GM23338 (cell line): Measurements from ENCODE around the gene TSPAN3. TPM values are rescaled to one million over a fixed set of nuclear protein-coding genes. Genes with fewer than 3 reads are reported as not detected.

Experiments
- ATAC-seq: fragments of 200-7000 bp; cut with Tn5 transposase; 3 replicates; pipeline ENCODE4 v1.9.1; 2020
- DNase-seq: peaks from one replicate; pipeline ENCODE4 v3.0.0-alpha.2; 2015; ENCODE audit warnings: low spot score
- H2AFZ ChIP-seq: fragments of 200-600 bp; sonication (generic); 2 replicates; pipeline ENCODE4 v1.8.0; 2016; ENCODE audit warnings: antibody characterized with exemption, mild to moderate bottlenecking, moderate library complexity
- H3F3A ChIP-seq: fragments of 200-600 bp; sonication (generic); replicated peaks from 2 replicates; pipeline ENCODE4 v1.8.0; 2017; ENCODE audit warnings: antibody characterized with exemption, mixed run types, low read depth
- H3K27ac ChIP-seq: fragments of 200-600 bp; sonication (generic); 2 replicates; pipeline ENCODE4 v1.6.1; 2016; ENCODE audit warnings: low read depth
- H3K27me3 ChIP-seq: fragments of 200-600 bp; sonication (generic); 2 replicates; pipeline ENCODE4 v1.8.0; 2016; ENCODE audit warnings: mild to moderate bottlenecking, mixed run types, moderate library complexity; ENCODE audit not compliant: insufficient read depth
- H3K36me3 ChIP-seq: fragments of 200-600 bp; sonication (generic); 2 replicates; pipeline ENCODE4 v1.8.0; 2016; ENCODE audit warnings: mild to moderate bottlenecking; ENCODE audit not compliant: insufficient read depth
- H3K4me1 ChIP-seq: fragments of 200-600 bp; sonication (generic); 2 replicates; pipeline ENCODE4 v1.8.0; 2016; ENCODE audit warnings: mild to moderate bottlenecking, moderate library complexity; ENCODE audit not compliant: insufficient read depth
- H3K4me2 ChIP-seq: fragments of 200-600 bp; sonication (generic); 2 replicates; pipeline ENCODE4 v1.7.1; 2017; ENCODE audit warnings: mixed run types
- H3K4me3 ChIP-seq: fragments of 200-600 bp; sonication (generic); 2 replicates; pipeline ENCODE4 v1.6.1; 2016; ENCODE audit warnings: mixed run types
- H3K79me2 ChIP-seq: fragments of 200-600 bp; sonication (generic); replicated peaks from 2 replicates; pipeline ENCODE4 v1.8.0; 2017; ENCODE audit warnings: mild to moderate bottlenecking; ENCODE audit not compliant: insufficient read depth
- H3K9me2 ChIP-seq: fragments of 200-600 bp; sonication (generic); 2 replicates; pipeline ENCODE4 v1.8.0; 2017; ENCODE audit not compliant: insufficient read depth
- H4K20me1 ChIP-seq: fragments of 200-600 bp; sonication (generic); replicated peaks from 2 replicates; pipeline ENCODE4 v1.8.0; 2017; ENCODE audit warnings: mild to moderate bottlenecking; ENCODE audit not compliant: insufficient read depth
- H3K27ac Mint-ChIP-seq: 2 replicates; pipeline ENCODE4 v1.8.0; 2020; ENCODE audit warnings: inconsistent platforms, mild to moderate bottlenecking, moderate library complexity, mixed read lengths
- H3K27me3 Mint-ChIP-seq: 3 replicates; pipeline ENCODE4 v1.8.0; 2022; ENCODE audit warnings: low read depth, mild to moderate bottlenecking, moderate library complexity, mixed read lengths, inconsistent platforms; ENCODE audit not compliant: insufficient read depth, poor library complexity
- H3K36me3 Mint-ChIP-seq: 3 replicates; pipeline ENCODE4 v1.8.0; 2021; ENCODE audit warnings: low read depth, mild to moderate bottlenecking, inconsistent platforms, moderate library complexity, mixed read lengths
- H3K4me1 Mint-ChIP-seq: 3 replicates; pipeline ENCODE4 v1.8.0; 2020; ENCODE audit warnings: mild to moderate bottlenecking, inconsistent platforms, mixed read lengths
- H3K4me3 Mint-ChIP-seq: 3 replicates; pipeline ENCODE4 v1.8.0; 2021; ENCODE audit warnings: moderate library complexity, mild to moderate bottlenecking, inconsistent platforms, mixed read lengths
- H3K9me3 Mint-ChIP-seq: 3 replicates; pipeline ENCODE4 v1.8.0; 2020; ENCODE audit warnings: moderate library complexity, mild to moderate bottlenecking, inconsistent platforms, mixed read lengths
- CREB1 ChIP-seq: fragments of 250-450 bp; sonication (Bioruptor Pico); IDR thresholded peaks from 2 replicates; pipeline ENCODE4 v1.5.0; 2020; ENCODE audit warnings: low read depth, mild to moderate bottlenecking, moderate library complexity
- CTCF ChIP-seq, 2 experiments: fragments of 200-600 bp in 1 of 2; sonication (generic) in 1 of 2; conservative IDR thresholded peaks; 2 replicates each; pipeline versions ENCODE4 v1.5.1 to v1.6.1; 2016 to 2017; ENCODE audit warnings: antibody characterized with exemption in 2 of 2, low read depth in 2 of 2, mild to moderate bottlenecking in 2 of 2, moderate library complexity in 1 of 2
- EZH2 ChIP-seq: fragments of 200-600 bp; sonication (generic); IDR thresholded peaks from one replicate; pipeline ENCODE4 v1.8.0; 2017; ENCODE audit warnings: antibody characterized with exemption, mild to moderate bottlenecking, low read depth; ENCODE audit not compliant: unreplicated experiment
- EZH2phosphoT487 ChIP-seq: fragments of 200-600 bp; sonication (generic); IDR thresholded peaks from one replicate; pipeline ENCODE4 v1.8.1; 2018; ENCODE audit warnings: antibody characterized with exemption; ENCODE audit not compliant: unreplicated experiment
- JUNB ChIP-seq: IDR thresholded peaks from one replicate; pipeline ENCODE4 v1.6.1; 2016; ENCODE audit warnings: antibody characterized with exemption; ENCODE audit not compliant: unreplicated experiment
- NANOG ChIP-seq: IDR thresholded peaks from 2 replicates; pipeline ENCODE4 v1.6.1; 2016; ENCODE audit warnings: antibody characterized with exemption, borderline replicate concordance
- POLR2AphosphoS5 ChIP-seq: IDR thresholded peaks from 2 replicates; pipeline ENCODE4 v1.6.1; 2016; ENCODE audit warnings: antibody characterized with exemption, low read depth
- STAT1 ChIP-seq: IDR thresholded peaks from one replicate; pipeline ENCODE4 v1.6.1; 2016; ENCODE audit warnings: antibody characterized with exemption; ENCODE audit not compliant: unreplicated experiment
- ZNF114 ChIP-seq: fragments of 250-450 bp; sonication (Bioruptor Pico); IDR thresholded peaks from 2 replicates; pipeline ENCODE4 v1.5.0; 2020; ENCODE audit warnings: mild to moderate bottlenecking, moderate library complexity
- ZNF331 ChIP-seq: fragments of 250-450 bp; sonication (Bioruptor Pico); IDR thresholded peaks from 2 replicates; pipeline ENCODE4 v1.5.0; 2020; ENCODE audit warnings: low read depth, mild to moderate bottlenecking, moderate library complexity
- ZNF462 ChIP-seq: fragments of 250-450 bp; sonication (Bioruptor Pico); IDR thresholded peaks from 2 replicates; pipeline ENCODE4 v1.5.0; 2020; ENCODE audit warnings: mild to moderate bottlenecking, moderate library complexity
- polyA plus RNA-seq: library from polyadenylated mRNA; unstranded; fragments of >200 nt; fragmentation: Nextera tagmentation; extraction: Ambion mirVana; gene quantifications from 2 replicates; pipeline ENCODE4 v1.2.1, GENCODE V29; 2016
- total RNA-seq: library from RNA; depleted of rRNA; stranded (reverse); fragments of >200 nt; shearing (Covaris generic); gene quantifications from 2 replicates; pipeline ENCODE4 v1.2.3, GENCODE V29; 2014
- TF ChIP-seq, protein P1 (sequence below): IDR thresholded peaks from 2 replicates; pipeline ENCODE4 v1.6.1; 2016; ENCODE audit warnings: antibody characterized with exemption
- TF ChIP-seq, protein P2 (sequence below): IDR thresholded peaks from one replicate; pipeline ENCODE4 v1.6.1; 2018; ENCODE audit warnings: antibody characterized with exemption; ENCODE audit not compliant: unreplicated experiment

TSPAN3 gene
- total and polyA plus RNA-seq, 2 experiments from 2014 or later, result 72.5 to 159 TPM

DNA sequence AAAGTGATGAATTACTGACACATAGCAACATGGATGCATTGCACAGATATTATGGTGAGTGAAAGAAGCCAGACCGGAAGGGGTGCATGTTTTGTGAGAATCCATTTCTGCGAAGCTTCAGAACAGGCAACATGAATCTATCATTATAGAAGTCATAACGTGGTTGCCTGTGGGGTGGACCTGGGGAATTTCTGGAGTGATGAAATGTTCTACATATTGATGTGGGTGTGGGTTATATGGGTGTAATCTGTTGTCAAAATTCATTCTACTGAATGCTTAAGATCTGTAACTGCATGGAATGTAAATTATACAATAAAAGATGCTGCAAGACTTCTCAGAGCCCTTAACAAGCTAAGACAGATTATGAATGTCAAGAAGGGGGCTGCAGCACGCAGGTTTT lies 25.2 kb upstream of the TSPAN3 start:
- Mint-ChIP-seq H3K9me3 (no peaks in the 10 kb centered on the region), H3K4me1 (peaks cover 7% of the 10 kb centered on the region), H3K4me3 (no peak overlapping the region), H3K27me3 (peaks cover 10% of the 10 kb centered on the region), H3K27ac (no peak overlapping the region), H3K36me3 (no peaks in the 10 kb centered on the region; the same call in 2 of the 3 replicates)
- H2AFZ ChIP-seq, result no peak overlapping the region
- no peak for DNase-seq
- H3K79me2 ChIP-seq, result no peaks in the 10 kb centered on the region
- H3K4me2 ChIP-seq, result no peak overlapping the region
- no peaks in the 10 kb centered on the region for H3K9me2 ChIP-seq
- no peak overlapping the region for H3K4me3 ChIP-seq
- H3F3A ChIP-seq, result no peaks in the 10 kb centered on the region
- H3K4me1 ChIP-seq, result no peaks in the 10 kb centered on the region
- no peaks in the 10 kb centered on the region for H3K27me3 ChIP-seq
- no peak overlapping the region for H3K27ac ChIP-seq
- no peak for TF ChIP-seq NANOG
- no peak for TF ChIP-seq CTCF (conservative IDR thresholded peaks at IDR 0.05; ENCODE audit: low read depth in 2 of 2)
- no peak for TF ChIP-seq ZNF114 (CRISPR knock-in tag)
- TF ChIP-seq EZH2, result no peak
- TF ChIP-seq JUNB, result no peak
- TF ChIP-seq ZNF331 (CRISPR knock-in tag), result no peak
- no peak for TF ChIP-seq STAT1
- TF ChIP-seq CREB1 (CRISPR knock-in tag), result no peak
- TF ChIP-seq EZH2phosphoT487, result no peak
- TF ChIP-seq, protein P1, sequence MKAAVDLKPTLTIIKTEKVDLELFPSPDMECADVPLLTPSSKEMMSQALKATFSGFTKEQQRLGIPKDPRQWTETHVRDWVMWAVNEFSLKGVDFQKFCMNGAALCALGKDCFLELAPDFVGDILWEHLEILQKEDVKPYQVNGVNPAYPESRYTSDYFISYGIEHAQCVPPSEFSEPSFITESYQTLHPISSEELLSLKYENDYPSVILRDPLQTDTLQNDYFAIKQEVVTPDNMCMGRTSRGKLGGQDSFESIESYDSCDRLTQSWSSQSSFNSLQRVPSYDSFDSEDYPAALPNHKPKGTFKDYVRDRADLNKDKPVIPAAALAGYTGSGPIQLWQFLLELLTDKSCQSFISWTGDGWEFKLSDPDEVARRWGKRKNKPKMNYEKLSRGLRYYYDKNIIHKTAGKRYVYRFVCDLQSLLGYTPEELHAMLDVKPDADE, result no peak
- TF ChIP-seq ZNF462 (CRISPR knock-in tag), result no peak
- TF ChIP-seq POLR2AphosphoS5, result no peak
- TF ChIP-seq, protein P2, sequence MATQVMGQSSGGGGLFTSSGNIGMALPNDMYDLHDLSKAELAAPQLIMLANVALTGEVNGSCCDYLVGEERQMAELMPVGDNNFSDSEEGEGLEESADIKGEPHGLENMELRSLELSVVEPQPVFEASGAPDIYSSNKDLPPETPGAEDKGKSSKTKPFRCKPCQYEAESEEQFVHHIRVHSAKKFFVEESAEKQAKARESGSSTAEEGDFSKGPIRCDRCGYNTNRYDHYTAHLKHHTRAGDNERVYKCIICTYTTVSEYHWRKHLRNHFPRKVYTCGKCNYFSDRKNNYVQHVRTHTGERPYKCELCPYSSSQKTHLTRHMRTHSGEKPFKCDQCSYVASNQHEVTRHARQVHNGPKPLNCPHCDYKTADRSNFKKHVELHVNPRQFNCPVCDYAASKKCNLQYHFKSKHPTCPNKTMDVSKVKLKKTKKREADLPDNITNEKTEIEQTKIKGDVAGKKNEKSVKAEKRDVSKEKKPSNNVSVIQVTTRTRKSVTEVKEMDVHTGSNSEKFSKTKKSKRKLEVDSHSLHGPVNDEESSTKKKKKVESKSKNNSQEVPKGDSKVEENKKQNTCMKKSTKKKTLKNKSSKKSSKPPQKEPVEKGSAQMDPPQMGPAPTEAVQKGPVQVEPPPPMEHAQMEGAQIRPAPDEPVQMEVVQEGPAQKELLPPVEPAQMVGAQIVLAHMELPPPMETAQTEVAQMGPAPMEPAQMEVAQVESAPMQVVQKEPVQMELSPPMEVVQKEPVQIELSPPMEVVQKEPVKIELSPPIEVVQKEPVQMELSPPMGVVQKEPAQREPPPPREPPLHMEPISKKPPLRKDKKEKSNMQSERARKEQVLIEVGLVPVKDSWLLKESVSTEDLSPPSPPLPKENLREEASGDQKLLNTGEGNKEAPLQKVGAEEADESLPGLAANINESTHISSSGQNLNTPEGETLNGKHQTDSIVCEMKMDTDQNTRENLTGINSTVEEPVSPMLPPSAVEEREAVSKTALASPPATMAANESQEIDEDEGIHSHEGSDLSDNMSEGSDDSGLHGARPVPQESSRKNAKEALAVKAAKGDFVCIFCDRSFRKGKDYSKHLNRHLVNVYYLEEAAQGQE, result no peak
- no peaks in the 10 kb centered on the region for H4K20me1 ChIP-seq
- ATAC-seq, result no peak
- H3K36me3 ChIP-seq, result no peaks in the 10 kb centered on the region
